Stimulated activated CD4-positive, alpha-beta T cell treated with anti-CD3 and anti-CD28 coated beads, Interleukin-4, amount 100 ng/mL, for 1 hour (primary cell): Measurements from ENCODE around the gene POLG2.
"Not testable (repeated sequence)": the region's sequence is repeated elsewhere in the genome, so short reads cannot be mapped to it uniquely, and the experiment has no call there.

Experiments
- DNase-seq: peaks from one replicate; pipeline ENCODE4 v3.0.0-alpha.2; 2020

POLG2 gene

GRCh38 chr17:64437944-64438525 lies 58.8 kb downstream of the POLG2 start:
- DNase-seq: no peak

- DNase-seq: no peak
These were observed 65.3 kb downstream of the POLG2 start for GRCh38 chr17:64431534-64431933.

- DNase-seq: not testable (repeated sequence)
These were observed 66.8 kb downstream of the POLG2 start for GRCh38 chr17:64430036-64430435.

GRCh38 chr17:64428406-64428805 lies 68.4 kb downstream of the POLG2 start:
- DNase-seq: no peak
